GM20431 (cell line): ENCODE results near the gene MSRB3.

Source experiments
- in situ Hi-C: fragments of 300-500 bp; cut with MseI, MboI; formaldehyde crosslinking; loops from one replicate; pipeline ENCODE4 v1.15.0; 2020; ENCODE audit warnings: low sequenced_read_pairs; ENCODE audit not compliant: unreplicated experiment

The MSRB3 gene

DNA sequence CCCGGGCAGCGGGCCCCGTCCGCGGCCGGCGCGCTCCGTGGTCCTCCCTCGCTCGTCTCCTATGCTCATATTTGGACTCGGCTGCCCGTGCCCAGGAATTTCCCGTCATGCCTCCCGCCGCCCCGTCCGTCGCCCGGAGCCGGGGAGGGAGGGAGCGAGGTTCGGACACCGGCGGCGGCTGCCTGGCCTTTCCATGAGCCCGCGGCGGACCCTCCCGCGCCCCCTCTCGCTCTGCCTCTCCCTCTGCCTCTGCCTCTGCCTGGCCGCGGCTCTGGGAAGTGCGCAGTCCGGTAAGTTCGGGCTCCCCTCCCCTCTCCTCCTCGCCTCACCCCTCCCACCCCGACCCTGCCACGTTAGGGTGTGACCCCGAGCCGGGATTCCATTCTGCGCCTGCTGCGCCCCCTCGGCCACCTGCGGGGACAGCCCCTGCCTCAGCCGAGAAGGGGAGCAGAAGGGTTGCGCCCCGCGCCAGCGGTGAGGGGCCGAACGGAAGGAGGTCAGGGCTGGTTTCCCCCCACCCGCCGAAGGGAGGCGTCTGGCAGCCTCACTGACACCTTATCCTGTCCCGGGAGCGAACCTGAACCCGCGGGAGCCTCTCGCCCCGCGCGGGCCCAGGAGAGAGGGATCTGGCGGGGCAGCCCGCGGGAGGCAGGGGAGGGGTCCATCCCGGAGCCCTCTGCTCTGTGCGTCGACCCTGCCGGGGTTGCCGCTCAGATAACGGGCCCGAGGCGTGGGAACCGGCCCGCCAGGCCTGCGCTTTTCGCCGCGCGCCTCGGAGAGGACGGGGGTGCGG, at the start of gene MSRB3:
Gene MSRB3, plus strand, starts transcription at position 108 of the 793 bp plus-strand sequence. CDS start 29,897 bp downstream, outside the sequence.
- in situ Hi-C loops: loop anchor here (25.0 kb wide), 1 partner anchor 809 kb away; no protein-coding TSS in a partner anchor

- in situ Hi-C loops: no loop called here
Measured at GRCh38 chr12:65229441-65229840, 49.0 kb upstream of the MSRB3 start.

DNA sequence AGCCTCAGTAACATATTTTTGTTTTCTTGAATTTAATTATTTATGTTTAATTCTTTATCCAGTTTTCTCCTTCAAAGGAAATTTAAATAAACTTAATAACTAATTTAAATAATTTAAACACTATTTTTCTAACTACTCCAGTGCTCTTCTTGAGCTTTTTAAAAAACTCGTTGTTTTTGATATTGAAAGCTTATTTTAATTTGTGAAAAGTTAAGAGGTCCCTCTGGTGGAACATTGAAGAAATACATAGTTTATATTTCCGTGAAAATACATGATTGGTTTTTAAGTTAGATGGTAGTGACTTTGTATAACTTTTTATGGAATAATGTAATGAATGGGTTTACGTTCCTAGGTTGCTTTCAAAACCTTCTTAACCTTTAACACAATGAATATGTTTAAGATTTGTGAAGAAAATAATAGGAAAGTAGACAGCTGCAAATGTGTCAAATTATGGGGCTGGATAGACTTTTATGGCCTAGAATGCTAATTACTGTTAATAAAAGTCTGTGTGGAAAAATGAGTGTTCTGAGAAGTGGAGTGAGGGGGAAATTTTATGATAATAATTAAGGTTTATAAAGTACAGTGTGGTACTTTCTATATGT, 45.9 kb upstream of the MSRB3 start:
- in situ Hi-C loops: no loop called here

- in situ Hi-C loops: no loop called here
Measured at GRCh38 chr12:65237153-65237552, 41.3 kb upstream of the MSRB3 start.

- in situ Hi-C loops: no loop called here
Measured at GRCh38 chr12:65238609-65239008, 39.9 kb upstream of the MSRB3 start.

DNA sequence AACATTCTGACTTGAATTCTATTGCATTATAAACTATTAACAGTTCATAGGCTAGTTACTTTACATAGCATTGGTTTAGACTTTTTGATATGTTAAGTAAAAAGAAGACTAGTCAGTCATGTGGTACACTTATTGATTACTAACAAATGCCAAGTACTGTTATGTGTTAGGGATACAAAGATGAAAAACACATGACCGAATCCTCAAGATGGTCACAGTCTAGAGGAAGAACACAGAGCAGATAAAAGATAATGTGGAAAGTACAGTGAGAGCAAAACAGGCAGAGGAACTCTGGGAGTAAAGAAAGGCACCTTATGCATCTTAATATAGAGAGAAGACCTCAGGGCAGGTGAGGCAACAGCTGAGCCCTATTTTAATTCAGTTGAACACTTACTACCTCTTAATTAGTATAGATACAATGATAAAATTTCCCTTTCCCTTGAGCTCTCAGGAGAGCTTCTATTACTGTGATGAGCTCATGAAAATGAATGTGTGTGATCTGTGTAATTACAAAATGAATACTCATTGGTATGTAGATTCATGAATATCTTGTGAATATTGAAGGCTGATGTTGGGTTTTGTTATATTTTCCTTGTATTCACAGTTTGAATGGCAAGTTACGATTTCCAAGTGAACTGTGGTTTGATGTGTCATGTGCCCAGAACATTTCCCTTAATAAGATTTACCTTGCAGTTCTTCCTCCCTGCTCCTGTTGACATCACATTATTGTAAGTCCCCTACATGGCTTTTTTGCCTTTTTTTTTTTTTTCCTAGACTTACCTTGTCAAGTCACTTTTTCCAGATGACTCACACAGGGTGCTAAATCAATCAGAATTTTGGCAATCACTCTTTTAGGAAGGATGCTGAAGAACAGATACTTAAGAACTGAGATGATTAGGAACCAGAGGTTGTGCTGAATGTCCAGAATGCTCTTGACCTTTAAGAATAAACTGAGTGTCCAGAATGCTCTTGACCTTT, 29.5 kb upstream of the MSRB3 start:
- in situ Hi-C loops: no loop called here

GRCh38 chr12:65252515-65252914, 26.0 kb upstream of the MSRB3 start:
- in situ Hi-C loops: loop anchor here (25.0 kb wide), 1 partner anchor 365 kb away; no protein-coding TSS in a partner anchor

DNA sequence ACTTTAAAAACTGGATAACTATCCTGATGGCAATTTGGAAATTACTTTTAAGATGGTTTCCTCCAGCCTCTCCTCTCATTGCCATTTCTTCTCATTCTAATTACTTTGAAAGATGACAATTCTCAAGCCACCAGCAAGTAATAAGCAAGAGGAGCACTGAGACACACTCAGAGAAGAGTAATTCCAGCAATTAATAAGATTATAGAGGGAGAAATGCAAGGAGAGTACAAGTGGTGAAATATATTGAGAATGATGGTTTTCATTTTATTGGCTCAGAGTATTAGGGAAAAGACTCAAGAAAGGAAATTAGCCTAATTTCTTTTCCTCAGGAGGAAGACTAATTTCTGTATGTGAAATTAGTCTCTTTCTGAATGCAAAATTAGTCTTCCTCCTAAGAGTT, 20.5 kb upstream of the MSRB3 start:
- in situ Hi-C loops: loop anchor here (25.0 kb wide), 1 partner anchor 371 kb away; no protein-coding TSS in a partner anchor

GRCh38 chr12:65259501-65259900, 19.0 kb upstream of the MSRB3 start:
- in situ Hi-C loops: loop anchor here (25.0 kb wide), 1 partner anchor 372 kb away; no protein-coding TSS in a partner anchor

DNA sequence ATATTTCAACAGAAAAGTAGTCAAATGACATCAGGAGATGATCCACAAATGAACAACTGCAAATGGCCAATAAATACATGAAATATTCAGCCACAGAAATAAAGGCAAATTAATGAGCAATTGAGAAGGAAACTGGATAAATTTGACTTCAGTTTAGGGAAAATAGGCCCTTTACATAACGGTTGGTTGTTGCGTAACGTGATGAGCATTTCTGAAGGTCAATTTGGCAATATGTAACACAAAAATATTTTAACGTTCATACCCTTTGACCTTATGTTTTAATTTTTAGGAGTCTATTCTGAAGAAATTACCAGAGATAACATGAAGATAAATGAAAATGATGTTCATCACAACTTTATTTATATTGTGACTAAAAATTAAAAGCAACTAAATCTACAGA, 14.7 kb upstream of the MSRB3 start:
- in situ Hi-C loops: loop anchor here (25.0 kb wide), 1 partner anchor 376 kb away; no protein-coding TSS in a partner anchor

DNA sequence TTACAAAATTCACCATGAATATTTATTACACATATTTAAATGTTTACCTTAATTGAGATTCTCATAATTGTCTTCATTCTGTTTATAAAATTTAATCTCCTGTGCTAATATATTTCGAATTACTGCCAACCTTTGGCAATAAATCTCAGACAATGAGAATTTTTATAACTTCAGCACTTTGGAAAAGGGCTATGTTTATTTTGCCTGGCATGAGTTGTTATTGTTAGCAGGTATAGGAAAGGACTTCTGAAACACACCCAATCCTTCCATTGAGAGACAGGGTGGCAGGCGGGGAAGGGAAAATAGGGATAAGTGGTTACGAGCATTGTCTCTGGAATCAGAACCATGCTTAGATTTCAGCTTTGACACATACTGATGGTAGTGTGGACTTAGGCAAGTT, 12.1 kb upstream of the MSRB3 start:
- in situ Hi-C loops: loop anchor here (25.0 kb wide), 1 partner anchor 379 kb away; no protein-coding TSS in a partner anchor

DNA sequence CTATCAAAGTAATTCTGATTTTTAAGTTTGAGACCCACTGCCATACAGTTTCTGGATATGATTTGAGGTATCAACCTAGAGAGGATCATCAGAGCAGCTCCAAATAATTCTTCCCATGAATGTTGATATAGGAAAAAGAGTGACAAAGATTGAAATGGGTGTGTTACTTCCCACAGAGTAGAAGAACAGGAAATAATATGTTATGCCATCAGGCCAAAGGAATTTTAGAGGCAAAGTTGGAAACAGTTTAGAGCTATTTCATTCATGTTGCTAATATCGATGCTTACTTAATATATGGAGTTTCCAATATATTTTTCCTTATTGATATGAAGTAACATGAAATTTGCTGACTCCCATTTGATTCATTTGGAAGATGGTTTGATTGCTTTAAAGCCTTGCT, 8.9 kb upstream of the MSRB3 start:
- in situ Hi-C loops: loop anchor here (25.0 kb wide), 1 partner anchor 382 kb away; no protein-coding TSS in a partner anchor

DNA sequence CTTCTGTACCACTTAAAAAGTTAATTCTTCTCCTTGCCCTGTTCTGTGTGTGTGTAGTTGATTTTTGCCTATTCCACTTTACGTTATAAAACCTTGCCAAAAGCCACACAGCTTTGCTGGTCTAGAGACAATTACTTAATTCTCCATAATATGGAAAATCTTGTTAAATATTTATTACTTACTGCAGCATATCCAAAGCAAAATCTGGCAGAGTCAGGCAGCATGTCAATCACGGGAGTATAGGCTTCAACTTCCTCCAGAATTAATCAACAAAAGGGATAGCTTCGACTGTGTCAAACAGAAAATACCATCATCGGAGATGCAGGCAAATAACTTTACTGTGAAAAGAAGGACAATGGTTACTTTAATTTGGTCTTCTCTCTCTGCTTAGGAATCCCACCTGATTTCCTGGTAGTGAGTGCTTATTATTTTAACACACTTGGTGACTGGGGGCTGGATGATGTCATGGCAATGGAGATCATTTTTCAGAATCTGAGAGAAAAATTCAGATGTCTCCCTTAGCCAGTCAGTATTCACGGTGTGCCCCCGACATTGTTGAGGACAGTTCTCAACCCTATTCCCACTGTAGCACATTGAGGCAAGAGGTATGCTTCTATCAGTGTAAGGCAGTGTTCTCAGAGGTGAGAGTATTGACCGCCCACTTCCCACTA, 3.7 kb upstream of the MSRB3 start:
- in situ Hi-C loops: loop anchor here (25.0 kb wide), 2 partner anchors 387 to 813 kb away; no protein-coding TSS in a partner anchor

DNA sequence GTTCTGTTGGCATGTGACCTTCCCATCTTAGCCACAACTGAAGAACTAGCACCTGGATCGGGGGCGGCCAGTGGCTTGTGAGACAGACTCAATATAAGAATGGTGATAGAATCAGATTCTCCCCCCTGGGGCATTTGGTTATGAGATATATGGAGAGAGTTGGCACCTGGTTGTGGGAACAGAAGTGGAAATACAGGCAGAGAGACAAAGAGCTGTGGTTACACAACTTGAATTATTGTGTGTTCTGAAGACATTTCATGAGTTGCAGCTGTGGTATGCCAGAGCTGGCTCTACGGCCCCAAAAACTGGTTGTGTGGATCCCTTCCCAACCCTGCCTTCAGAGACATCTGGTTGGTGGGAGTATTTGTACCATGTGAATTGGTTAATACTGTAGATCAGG, 2.9 kb upstream of the MSRB3 start:
- in situ Hi-C loops: loop anchor here (25.0 kb wide), 1 partner anchor 812 kb away; no protein-coding TSS in a partner anchor

GRCh38 chr12:65276916-65277530, 1.5 kb upstream of the MSRB3 start:
- in situ Hi-C loops: loop anchor here (25.0 kb wide), 1 partner anchor 810 kb away; no protein-coding TSS in a partner anchor

GRCh38 chr12:65277994-65278575, 398 bp upstream of the MSRB3 start:
- in situ Hi-C loops: loop anchor here (25.0 kb wide), 1 partner anchor 809 kb away; no protein-coding TSS in a partner anchor

DNA sequence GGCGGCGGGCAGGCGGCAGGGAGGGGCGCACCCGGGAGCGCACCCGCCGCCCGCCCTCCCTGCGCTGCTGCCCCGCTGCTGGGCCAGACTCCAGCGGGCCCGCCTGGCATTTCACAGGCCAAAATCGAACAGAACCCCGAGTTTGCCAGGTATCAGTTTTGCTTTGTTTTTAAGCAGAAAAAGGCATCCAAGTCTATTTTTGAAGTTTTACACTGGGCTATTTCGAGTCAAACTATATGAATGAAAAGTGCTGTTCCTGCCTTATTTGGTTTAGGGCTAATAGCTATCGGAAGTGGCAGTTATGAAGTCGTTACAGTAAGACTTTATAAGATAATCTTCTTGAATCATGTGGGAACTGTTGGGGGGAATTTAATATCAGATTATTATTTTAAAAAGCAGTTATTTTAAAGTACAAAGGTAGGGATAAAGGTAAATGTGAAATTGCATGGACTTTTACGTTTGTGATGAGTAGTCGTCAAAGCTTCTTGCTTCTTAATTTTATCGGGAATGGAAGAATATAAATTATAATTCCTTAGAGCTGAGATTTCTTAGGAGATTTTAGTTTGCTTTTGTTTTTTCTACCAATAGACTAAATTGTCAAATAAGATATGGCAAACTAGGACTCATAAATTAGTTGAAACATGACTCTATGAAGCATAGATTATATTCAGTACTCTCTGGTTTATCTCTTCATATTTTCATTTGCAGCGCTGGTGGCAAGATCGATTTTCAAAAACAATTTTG, 1.1 kb downstream of the MSRB3 start:
- in situ Hi-C loops: loop anchor here (25.0 kb wide), 1 partner anchor 808 kb away; no protein-coding TSS in a partner anchor

DNA sequence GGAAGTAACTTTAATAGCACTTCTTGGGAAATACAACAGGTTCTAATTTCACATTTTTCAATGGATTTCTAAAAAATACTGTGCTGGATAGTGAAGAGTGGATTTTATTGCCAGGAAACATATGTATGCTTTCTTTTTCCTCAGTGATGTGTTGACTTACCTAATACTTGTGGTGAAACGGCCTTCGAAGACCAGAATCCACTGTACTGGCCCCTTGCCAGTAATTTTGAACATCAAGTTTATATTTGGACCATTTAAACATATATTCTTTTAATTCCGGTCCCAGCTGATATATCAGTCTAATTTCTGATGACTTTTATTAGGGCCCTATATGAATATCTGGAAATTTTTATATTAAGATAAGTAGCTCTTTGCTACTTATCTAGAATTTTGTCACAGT, 1.8 kb downstream of the MSRB3 start:
- in situ Hi-C loops: loop anchor here (25.0 kb wide), 1 partner anchor 807 kb away; no protein-coding TSS in a partner anchor
